SKM-1 (cell line): ENCODE measurements around the gene C1orf159.

Experiments
- DNase-seq: peaks from one replicate; lab custom pipeline; 2025; ENCODE audit not compliant: unreplicated experiment; lab: John Stamatoyannopoulos, UW

C1orf159 gene

GRCh38 chr1:1092894-1093609 lies 22.8 kb downstream of the C1orf159 start:
- DNase-seq: no peak

GRCh38 chr1:1092149-1092855 lies 23.6 kb downstream of the C1orf159 start:
- no peak for DNase-seq

GRCh38 chr1:1091344-1092148 lies 24.3 kb downstream of the C1orf159 start:
- DNase-seq: no peak

- DNase-seq: no peak
These were observed 25.2 kb downstream of the C1orf159 start for GRCh38 chr1:1090424-1091343.

GRCh38 chr1:1089731-1090423 lies 26.0 kb downstream of the C1orf159 start:
- DNase-seq: no peak

GRCh38 chr1:1088801-1089680 lies 26.8 kb downstream of the C1orf159 start:
- no peak for DNase-seq

- no peak for DNase-seq
These were observed 27.7 kb downstream of the C1orf159 start for GRCh38 chr1:1088029-1088800.

- no peak for DNase-seq
These were observed 28.4 kb downstream of the C1orf159 start for GRCh38 chr1:1087351-1088028.

GRCh38 chr1:1086911-1087341 lies 29.0 kb downstream of the C1orf159 start:
- DNase-seq: no peak

- DNase-seq: no peak
These were observed 29.7 kb downstream of the C1orf159 start for GRCh38 chr1:1085911-1086841.

GRCh38 chr1:1085171-1085841 lies 30.6 kb downstream of the C1orf159 start:
- no peak for DNase-seq

GRCh38 chr1:1084372-1085170 lies 31.3 kb downstream of the C1orf159 start:
- DNase-seq: no peak

- no peak for DNase-seq
These were observed 32.2 kb downstream of the C1orf159 start for GRCh38 chr1:1083416-1084371.

- no peak for DNase-seq
These were observed 33.0 kb downstream of the C1orf159 start for GRCh38 chr1:1082776-1083415.
